Neural crest cell (in vitro differentiated cells): ENCODE results near the gene FOXA2. TPM values are rescaled to one million over a fixed set of nuclear protein-coding genes. Genes with fewer than 3 reads are reported as not detected.

ENCODE experiments used
- DNase-seq: peaks from one replicate; pipeline ENCODE4 v3.0.0; 2021; ENCODE audit warnings: low read depth, mixed read lengths, low spot score
- H3K27ac Mint-ChIP-seq: one replicate; pipeline ENCODE4 v1.8.0; 2021; ENCODE audit warnings: mild to moderate bottlenecking, mixed read lengths; ENCODE audit not compliant: unreplicated experiment
- H3K27me3 Mint-ChIP-seq: 2 replicates; pipeline ENCODE4 v1.8.0; 2021; ENCODE audit warnings: low read depth, mild to moderate bottlenecking, mixed read lengths
- H3K36me3 Mint-ChIP-seq: 2 replicates; pipeline ENCODE4 v1.8.0; 2021; ENCODE audit warnings: low read depth, mild to moderate bottlenecking, mixed read lengths
- H3K4me1 Mint-ChIP-seq: 2 replicates; pipeline ENCODE4 v1.8.0; 2021; ENCODE audit warnings: mixed read lengths
- H3K4me3 Mint-ChIP-seq: one replicate; pipeline ENCODE4 v1.8.0; 2021; ENCODE audit warnings: mild to moderate bottlenecking, mixed read lengths
- H3K9me3 Mint-ChIP-seq: 2 replicates; pipeline ENCODE4 v1.8.0; 2021; ENCODE audit warnings: mixed read lengths
- CTCF ChIP-seq: fragments of 200-600 bp; sonication (generic); conservative IDR thresholded peaks from 2 replicates; pipeline ENCODE4 v1.5.0; 2021; ENCODE audit warnings: antibody characterized with exemption, mild to moderate bottlenecking
- total RNA-seq: library from RNA; stranded (reverse); gene quantifications from 2 replicates; pipeline ENCODE4 v1.2.1, GENCODE V29; 2021

The FOXA2 gene
- total RNA-seq, 1 donor from 2014 or later, result 0.09 TPM

GRCh38 chr20:22582964-22583772, 1.2 kb downstream of the FOXA2 start:
- DNase-seq, result no peak
- no peaks in the 10 kb centered on the region for H3K36me3 Mint-ChIP-seq
- peaks cover 91% of the 10 kb centered on the region for H3K27me3 Mint-ChIP-seq
- peaks cover 4% of the 10 kb centered on the region for H3K4me1 Mint-ChIP-seq
- H3K4me3 Mint-ChIP-seq, result no peak overlapping the region
- no peak overlapping the region for H3K27ac Mint-ChIP-seq
- no peaks in the 10 kb centered on the region for H3K9me3 Mint-ChIP-seq
- no peak for TF ChIP-seq CTCF

GRCh38 chr20:22582386-22582963, 1.9 kb downstream of the FOXA2 start:
- DNase-seq, result no peak
- Mint-ChIP-seq H3K9me3 (no peaks in the 10 kb centered on the region), H3K36me3 (no peaks in the 10 kb centered on the region), H3K27ac (no peak overlapping the region), H3K4me1 (peaks cover 4% of the 10 kb centered on the region), H3K4me3 (no peak overlapping the region), H3K27me3 (peaks cover 91% of the 10 kb centered on the region)
- no peak for TF ChIP-seq CTCF

GRCh38 chr20:22581437-22582385, 2.7 kb downstream of the FOXA2 start:
- no peaks in the 10 kb centered on the region for H3K36me3 Mint-ChIP-seq
- H3K9me3 Mint-ChIP-seq, result no peaks in the 10 kb centered on the region
- H3K27ac Mint-ChIP-seq, result no peak overlapping the region
- TF ChIP-seq CTCF, result no peak
- no peak for DNase-seq
- H3K4me3 Mint-ChIP-seq, result peak overlapping the region; percentile 71
- H3K4me1 Mint-ChIP-seq, result peaks cover 4% of the 10 kb centered on the region
- H3K27me3 Mint-ChIP-seq, result peaks cover 91% of the 10 kb centered on the region

GRCh38 chr20:22579711-22580697, 4.4 kb downstream of the FOXA2 start:
- Mint-ChIP-seq H3K4me1 (peaks cover 1% of the 10 kb centered on the region), H3K36me3 (no peaks in the 10 kb centered on the region), H3K9me3 (no peaks in the 10 kb centered on the region), H3K4me3 (no peak overlapping the region), H3K27ac (no peak overlapping the region), H3K27me3 (peaks cover 91% of the 10 kb centered on the region)
- no peak for TF ChIP-seq CTCF
- no peak for DNase-seq
